ENCODE measurements around the gene PCDHGC3.
A peak's percentile ranks its signal among the peaks of the same experiment; 100 is the strongest.
"Not testable (repeated sequence)": the region's sequence is repeated elsewhere in the genome, so short reads cannot be mapped to it uniquely, and the experiment has no call there.

Gene PCDHGC3

GRCh38 chr5:141475625-141476131, at the start of gene PCDHGC3:
Gene PCDHGC3, plus strand, starts transcription at chr5:141475966. Its CDS starts 151 bp downstream, at chr5:141476117.
- peak; percentile 64 for DNase-seq

- no peak for DNase-seq
These were observed 47.9 kb upstream of the PCDHGC3 start for GRCh38 chr5:141427783-141428426.

DNA sequence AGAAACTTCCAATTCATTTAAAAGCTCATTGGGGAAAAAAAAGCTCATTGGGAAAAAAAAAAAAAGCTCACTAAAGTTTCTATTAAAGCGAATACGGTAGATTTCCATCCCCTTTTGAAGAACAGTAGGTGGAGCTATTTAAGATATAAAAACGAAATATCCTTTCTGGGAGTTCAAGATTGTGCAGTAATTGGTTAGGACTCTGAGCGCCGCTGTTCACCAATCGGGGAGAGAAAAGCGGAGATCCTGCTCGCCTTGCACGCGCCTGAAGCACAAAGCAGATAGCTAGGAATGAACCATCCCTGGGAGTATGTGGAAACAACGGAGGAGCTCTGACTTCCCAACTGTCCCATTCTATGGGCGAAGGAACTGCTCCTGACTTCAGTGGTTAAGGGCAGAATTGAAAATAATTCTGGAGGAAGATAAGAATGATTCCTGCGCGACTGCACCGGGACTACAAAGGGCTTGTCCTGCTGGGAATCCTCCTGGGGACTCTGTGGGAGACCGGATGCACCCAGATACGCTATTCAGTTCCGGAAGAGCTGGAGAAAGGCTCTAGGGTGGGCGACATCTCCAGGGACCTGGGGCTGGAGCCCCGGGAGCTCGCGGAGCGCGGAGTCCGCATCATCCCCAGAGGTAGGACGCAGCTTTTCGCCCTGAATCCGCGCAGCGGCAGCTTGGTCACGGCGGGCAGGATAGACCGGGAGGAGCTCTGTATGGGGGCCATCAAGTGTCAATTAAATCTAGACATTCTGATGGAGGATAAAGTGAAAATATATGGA, 45.2 kb upstream of the PCDHGC3 start, which contains the start of gene PCDHGA12:
Gene PCDHGA12, plus strand, starts transcription at position 176 of the 782 bp plus-strand sequence. Its CDS starts 253 bp downstream, at position 429.
- no peak for DNase-seq

GRCh38 chr5:141431286-141431685, 44.5 kb upstream of the PCDHGC3 start:
- DNase-seq: no peak

DNA sequence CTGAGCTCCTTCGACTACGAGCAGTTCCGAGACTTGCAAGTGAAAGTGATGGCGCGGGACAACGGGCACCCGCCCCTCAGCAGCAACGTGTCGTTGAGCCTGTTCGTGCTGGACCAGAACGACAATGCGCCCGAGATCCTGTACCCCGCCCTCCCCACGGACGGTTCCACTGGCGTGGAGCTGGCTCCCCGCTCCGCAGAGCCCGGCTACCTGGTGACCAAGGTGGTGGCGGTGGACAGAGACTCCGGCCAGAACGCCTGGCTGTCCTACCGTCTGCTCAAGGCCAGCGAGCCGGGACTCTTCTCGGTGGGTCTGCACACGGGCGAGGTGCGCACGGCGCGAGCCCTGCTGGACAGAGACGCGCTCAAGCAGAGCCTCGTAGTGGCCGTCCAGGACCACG, 43.5 kb upstream of the PCDHGC3 start:
- DNase-seq: not testable (repeated sequence)

- not testable (repeated sequence) for DNase-seq
These were observed 43.0 kb upstream of the PCDHGC3 start for GRCh38 chr5:141432726-141433125.

DNA sequence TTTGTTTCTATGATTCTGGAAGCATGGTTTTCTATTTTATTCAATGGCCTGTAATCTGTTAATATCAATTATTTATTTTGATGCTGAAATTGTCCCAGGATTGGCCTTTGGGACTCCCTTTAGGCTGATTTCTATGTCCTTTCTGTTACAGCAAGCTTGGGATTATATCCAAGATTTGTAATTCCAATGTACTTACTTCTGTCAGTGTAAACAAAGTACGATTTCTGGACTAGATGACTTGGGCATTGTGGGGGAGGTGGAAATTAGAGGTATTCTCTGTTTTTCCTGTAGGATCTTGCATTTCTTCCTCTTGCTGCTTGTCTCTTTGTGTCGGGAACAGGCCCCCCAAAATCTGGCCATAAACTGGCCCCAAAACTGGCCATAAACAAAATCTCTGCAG, 41.8 kb upstream of the PCDHGC3 start:
- no peak for DNase-seq

GRCh38 chr5:141437221-141437620, 38.5 kb upstream of the PCDHGC3 start:
- no peak for DNase-seq

DNA sequence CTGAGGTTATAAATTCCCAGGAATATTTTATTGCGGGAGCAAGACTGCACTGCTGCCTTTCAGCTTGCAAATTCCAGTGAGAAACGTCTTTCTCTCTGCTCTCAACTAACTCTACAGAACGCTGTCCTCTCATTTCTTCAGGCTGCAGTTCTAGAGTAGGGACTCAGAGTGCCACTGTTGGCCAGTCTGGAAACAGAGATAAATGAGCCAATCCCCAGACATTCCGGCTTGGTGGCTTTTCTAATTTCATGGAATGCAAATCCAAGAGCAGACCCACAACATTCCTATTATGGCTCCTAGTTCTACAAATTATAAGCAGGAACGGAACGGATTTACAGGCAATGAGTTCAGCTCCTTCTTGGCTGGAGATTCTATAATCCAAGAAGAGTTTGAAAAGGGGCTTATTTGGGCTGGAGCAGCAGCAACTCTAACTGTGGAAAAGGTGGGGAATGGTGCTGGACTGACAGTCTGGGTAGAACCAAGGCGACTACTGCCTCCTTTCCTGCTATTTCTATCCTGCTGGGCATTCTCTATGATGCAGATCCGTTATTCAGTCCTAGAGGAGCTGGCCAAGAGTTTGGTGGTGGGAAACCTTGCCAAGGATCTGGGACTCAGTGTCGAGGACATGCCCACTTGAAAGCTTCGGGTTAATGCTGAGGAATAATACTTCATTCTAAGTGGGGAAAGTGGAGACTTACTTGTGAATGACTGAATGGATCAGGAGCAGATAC, 36.2 kb upstream of the PCDHGC3 start:
- no peak for DNase-seq

GRCh38 chr5:141440341-141440740, 35.4 kb upstream of the PCDHGC3 start:
- no peak for DNase-seq

- no peak for DNase-seq
These were observed 34.1 kb upstream of the PCDHGC3 start for GRCh38 chr5:141441571-141442170.

- no peak for DNase-seq
These were observed 10.4 kb upstream of the PCDHGC3 start for GRCh38 chr5:141465351-141465750.

- DNase-seq: peak; percentile 8
These were observed 556 bp downstream of the PCDHGC3 start for GRCh38 chr5:141476132-141476911.

DNA sequence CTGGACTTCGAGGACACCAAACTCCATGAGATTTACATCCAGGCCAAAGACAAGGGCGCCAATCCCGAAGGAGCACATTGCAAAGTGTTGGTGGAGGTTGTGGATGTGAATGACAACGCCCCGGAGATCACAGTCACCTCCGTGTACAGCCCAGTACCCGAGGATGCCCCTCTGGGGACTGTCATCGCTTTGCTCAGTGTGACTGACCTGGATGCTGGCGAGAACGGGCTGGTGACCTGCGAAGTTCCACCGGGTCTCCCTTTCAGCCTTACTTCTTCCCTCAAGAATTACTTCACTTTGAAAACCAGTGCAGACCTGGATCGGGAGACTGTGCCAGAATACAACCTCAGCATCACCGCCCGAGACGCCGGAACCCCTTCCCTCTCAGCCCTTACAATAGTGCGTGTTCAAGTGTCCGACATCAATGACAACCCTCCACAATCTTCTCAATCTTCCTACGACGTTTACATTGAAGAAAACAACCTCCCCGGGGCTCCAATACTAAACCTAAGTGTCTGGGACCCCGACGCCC, 1.3 kb downstream of the PCDHGC3 start:
- no peak for DNase-seq

DNA sequence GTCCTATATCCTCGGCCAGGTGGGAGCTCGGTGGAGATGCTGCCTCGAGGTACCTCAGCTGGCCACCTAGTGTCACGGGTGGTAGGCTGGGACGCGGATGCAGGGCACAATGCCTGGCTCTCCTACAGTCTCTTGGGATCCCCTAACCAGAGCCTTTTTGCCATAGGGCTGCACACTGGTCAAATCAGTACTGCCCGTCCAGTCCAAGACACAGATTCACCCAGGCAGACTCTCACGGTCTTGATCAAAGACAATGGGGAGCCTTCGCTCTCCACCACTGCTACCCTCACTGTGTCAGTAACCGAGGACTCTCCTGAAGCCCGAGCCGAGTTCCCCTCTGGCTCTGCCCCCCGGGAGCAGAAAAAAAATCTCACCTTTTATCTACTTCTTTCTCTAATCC, 2.0 kb downstream of the PCDHGC3 start:
- DNase-seq: no peak

DNA sequence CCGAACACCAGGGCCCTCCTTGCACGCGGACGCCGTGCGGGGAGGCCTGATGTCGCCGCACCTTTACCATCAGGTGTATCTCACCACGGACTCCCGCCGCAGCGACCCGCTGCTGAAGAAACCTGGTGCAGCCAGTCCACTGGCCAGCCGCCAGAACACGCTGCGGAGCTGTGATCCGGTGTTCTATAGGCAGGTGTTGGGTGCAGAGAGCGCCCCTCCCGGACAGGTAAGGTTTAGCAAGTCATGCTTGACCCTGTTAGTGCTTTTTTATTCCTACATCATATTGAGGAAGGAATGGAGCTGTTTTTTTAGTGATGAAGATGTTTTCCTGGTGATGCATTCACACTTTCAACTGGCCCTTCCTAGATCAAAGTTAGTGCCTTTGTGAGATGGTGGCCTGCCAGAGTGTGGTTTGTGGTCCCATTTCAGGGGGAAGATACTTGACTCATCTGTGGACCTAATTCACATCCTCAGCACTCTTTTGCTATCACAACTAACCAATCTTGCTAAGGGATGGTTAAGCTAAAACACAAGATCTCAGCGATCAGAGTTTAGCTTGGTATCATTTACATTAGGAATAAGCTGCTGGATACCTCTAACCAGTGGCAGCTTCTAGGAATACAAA, 2.7 kb downstream of the PCDHGC3 start:
- no peak for DNase-seq

GRCh38 chr5:141479776-141480175, 4.0 kb downstream of the PCDHGC3 start:
- DNase-seq: no peak

- no peak for DNase-seq
These were observed 8.1 kb downstream of the PCDHGC3 start for GRCh38 chr5:141483902-141484301.

DNA sequence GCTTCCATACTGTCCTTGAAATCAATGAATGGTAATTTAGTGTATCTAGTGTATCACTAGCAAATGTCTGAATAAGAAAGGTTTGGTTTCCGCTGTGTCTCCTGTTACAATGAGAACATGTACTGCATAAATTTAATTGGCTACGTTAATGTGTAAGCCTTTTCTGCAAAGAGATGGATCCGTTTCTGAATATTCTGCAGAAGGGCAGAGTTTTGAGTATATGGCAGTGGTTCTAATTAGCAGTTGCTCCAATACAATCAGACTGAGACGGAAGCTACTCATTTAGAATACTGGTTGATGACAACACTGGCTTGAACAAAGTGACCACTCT, 8.5 kb downstream of the PCDHGC3 start:
- DNase-seq: no peak

DNA sequence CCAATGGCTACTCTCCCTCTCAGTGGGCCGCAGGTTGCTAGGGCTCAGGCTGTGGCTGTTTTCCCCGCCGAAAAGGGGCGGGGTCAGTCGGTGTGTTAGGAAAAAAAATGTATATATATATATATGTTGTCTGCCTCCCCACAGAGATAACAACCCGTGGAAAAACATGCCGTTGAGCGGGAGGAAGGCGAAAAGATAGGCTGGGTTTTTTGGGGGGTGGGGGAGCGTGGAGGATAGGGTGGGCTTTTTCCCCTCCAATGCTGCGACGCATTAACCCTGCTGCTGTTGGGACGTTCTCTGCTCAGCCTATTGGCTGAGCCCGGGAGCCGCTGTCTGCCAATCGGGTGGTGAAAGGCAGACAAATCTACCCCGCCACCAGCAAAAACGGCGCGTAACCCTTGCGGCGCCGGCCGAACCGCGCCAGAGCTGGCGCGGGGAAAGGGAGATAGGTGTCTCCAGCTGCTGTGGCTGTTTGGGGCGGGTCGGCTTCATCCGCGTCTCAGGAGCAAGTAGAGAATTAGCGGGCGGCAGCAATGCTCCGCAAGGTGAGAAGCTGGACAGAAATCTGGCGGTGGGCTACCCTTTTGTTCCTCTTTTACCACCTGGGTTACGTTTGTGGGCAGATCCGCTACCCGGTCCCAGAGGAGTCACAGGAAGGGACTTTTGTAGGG, 9.0 kb downstream of the PCDHGC3 start, which contains the start of gene PCDHGC4:
Gene PCDHGC4, plus strand, starts transcription at position 390 of the 671 bp plus-strand sequence. Its CDS starts 144 bp downstream, at position 534.
- no peak for DNase-seq

Data from T1000 (cell line).